HEK293 (cell line): ENCODE results near the gene PPP1CA.

ENCODE experiments used
- GLIS2 ChIP-seq: fragments of 450-650 bp; formaldehyde crosslinking; IDR thresholded peaks from 2 replicates; pipeline ENCODE4 v1.5.1; 2016; ENCODE audit warnings: missing biosample characterization, missing genetic modification characterization
- HOXC10 ChIP-seq: sonication (generic); formaldehyde crosslinking; IDR thresholded peaks from 2 replicates; pipeline ENCODE4 v1.8.1; 2023; ENCODE audit warnings: mild to moderate bottlenecking, missing genetic modification reagents
- KLF1 ChIP-seq: fragments of 450-650 bp; formaldehyde crosslinking; IDR thresholded peaks from 2 replicates; pipeline ENCODE4 v1.5.1; 2016; ENCODE audit warnings: missing biosample characterization, missing genetic modification characterization
- KLF9 ChIP-seq: fragments of 450-650 bp; formaldehyde crosslinking; IDR thresholded peaks from 2 replicates; pipeline ENCODE4 v1.5.1; 2016; ENCODE audit warnings: missing biosample characterization, missing genetic modification characterization, low read depth
- MYNN ChIP-seq: fragments of 450-650 bp; formaldehyde crosslinking; IDR thresholded peaks from 2 replicates; pipeline ENCODE4 v1.5.1; 2016; ENCODE audit warnings: missing biosample characterization, missing genetic modification characterization, borderline replicate concordance
- PRDM1 ChIP-seq: fragments of 450-650 bp; formaldehyde crosslinking; IDR thresholded peaks from 2 replicates; pipeline ENCODE4; 2016; ENCODE audit warnings: missing biosample characterization, missing genetic modification characterization
- ZBTB17 ChIP-seq: fragments of 450-650 bp; formaldehyde crosslinking; IDR thresholded peaks from 2 replicates; pipeline ENCODE4 v1.5.1; 2016; ENCODE audit warnings: missing biosample characterization, missing genetic modification characterization
- ZBTB48 ChIP-seq: fragments of 450-650 bp; formaldehyde crosslinking; IDR thresholded peaks from 2 replicates; pipeline ENCODE4 v1.5.1; 2016; ENCODE audit warnings: missing biosample characterization, missing genetic modification characterization
- ZBTB8A ChIP-seq: fragments of 450-650 bp; formaldehyde crosslinking; IDR thresholded peaks from 2 replicates; pipeline ENCODE4 v1.5.1; 2016; ENCODE audit warnings: missing biosample characterization, missing genetic modification characterization
- ZFP37 ChIP-seq: fragments of 450-650 bp; formaldehyde crosslinking; IDR thresholded peaks from 2 replicates; pipeline ENCODE4 v1.5.1; 2016; ENCODE audit warnings: missing biosample characterization, missing genetic modification characterization
- ZFP41 ChIP-seq: fragments of 450-650 bp; formaldehyde crosslinking; IDR thresholded peaks from 2 replicates; pipeline ENCODE4 v1.5.1; 2016; ENCODE audit warnings: missing biosample characterization, missing genetic modification characterization, borderline replicate concordance
- ZNF132 ChIP-seq: fragments of 450-650 bp; formaldehyde crosslinking; IDR thresholded peaks from 2 replicates; pipeline ENCODE4 v1.5.1; 2017; ENCODE audit warnings: missing biosample characterization, missing genetic modification characterization, borderline replicate concordance
- ZNF138 ChIP-seq: fragments of 450-650 bp; formaldehyde crosslinking; IDR thresholded peaks from 2 replicates; pipeline ENCODE4 v1.5.1; 2016; ENCODE audit warnings: missing biosample characterization, missing genetic modification characterization, borderline replicate concordance
- ZNF174 ChIP-seq: fragments of 450-650 bp; formaldehyde crosslinking; IDR thresholded peaks from 2 replicates; pipeline ENCODE4 v1.5.0; 2017; ENCODE audit warnings: missing biosample characterization, mild to moderate bottlenecking, missing genetic modification characterization
- ZNF202 ChIP-seq: fragments of 450-650 bp; formaldehyde crosslinking; IDR thresholded peaks from 2 replicates; pipeline ENCODE4 v1.5.1; 2016; ENCODE audit warnings: missing biosample characterization, missing genetic modification characterization, borderline replicate concordance
- ZNF211 ChIP-seq: fragments of 450-650 bp; formaldehyde crosslinking; IDR thresholded peaks from 2 replicates; pipeline ENCODE4 v1.5.1; 2016; ENCODE audit warnings: low read depth, missing biosample characterization, missing genetic modification characterization
- ZNF366 ChIP-seq: fragments of 450-650 bp; formaldehyde crosslinking; conservative IDR thresholded peaks from 2 replicates; pipeline ENCODE4 v1.5.1; 2016; ENCODE audit warnings: missing biosample characterization, missing genetic modification characterization
- ZNF37A ChIP-seq: fragments of 450-650 bp; IDR thresholded peaks from 2 replicates; pipeline ENCODE4 v1.5.1; 2018; ENCODE audit warnings: missing biosample characterization, missing genetic modification characterization
- ZNF391 ChIP-seq: fragments of 450-650 bp; formaldehyde crosslinking; IDR thresholded peaks from 2 replicates; pipeline ENCODE4 v1.5.1; 2016; ENCODE audit warnings: low read depth, missing biosample characterization, missing genetic modification characterization, borderline replicate concordance
- ZNF433 ChIP-seq: fragments of 450-650 bp; formaldehyde crosslinking; IDR thresholded peaks from 2 replicates; pipeline ENCODE4 v1.5.1; 2016; ENCODE audit warnings: missing biosample characterization, missing genetic modification characterization, low read depth
- ZNF48 ChIP-seq: fragments of 450-650 bp; formaldehyde crosslinking; IDR thresholded peaks from 2 replicates; pipeline ENCODE4 v1.5.1; 2016; ENCODE audit warnings: missing biosample characterization, missing genetic modification characterization
- ZNF501 ChIP-seq: fragments of 450-650 bp; formaldehyde crosslinking; IDR thresholded peaks from 2 replicates; pipeline ENCODE4 v1.5.1; 2016; ENCODE audit warnings: missing biosample characterization, missing genetic modification characterization
- ZNF514 ChIP-seq: fragments of 450-650 bp; formaldehyde crosslinking; IDR thresholded peaks from 2 replicates; pipeline ENCODE4 v1.5.1; 2016; ENCODE audit warnings: missing biosample characterization, missing genetic modification characterization
- ZNF555 ChIP-seq: fragments of 450-650 bp; formaldehyde crosslinking; conservative IDR thresholded peaks from 2 replicates; pipeline ENCODE4 v1.5.1; 2017; ENCODE audit warnings: missing biosample characterization, mild to moderate bottlenecking, missing genetic modification characterization, inconsistent platforms
- ZNF571 ChIP-seq: fragments of 450-650 bp; formaldehyde crosslinking; IDR thresholded peaks from 2 replicates; pipeline ENCODE4 v1.5.0; 2017; ENCODE audit warnings: missing biosample characterization, missing genetic modification characterization
- ZNF585B ChIP-seq: fragments of 450-650 bp; formaldehyde crosslinking; IDR thresholded peaks from 2 replicates; pipeline ENCODE4 v1.5.1; 2016; ENCODE audit warnings: missing biosample characterization, missing genetic modification characterization
- ZNF624 ChIP-seq: fragments of 450-650 bp; formaldehyde crosslinking; IDR thresholded peaks from 2 replicates; pipeline ENCODE4 v1.5.1; 2017; ENCODE audit warnings: missing biosample characterization, missing genetic modification characterization
- ZNF670 ChIP-seq: fragments of 450-650 bp; formaldehyde crosslinking; IDR thresholded peaks from 2 replicates; pipeline ENCODE4 v1.5.1; 2016; ENCODE audit warnings: missing biosample characterization, missing genetic modification characterization, low read depth
- ZNF677 ChIP-seq: fragments of 450-650 bp; IDR thresholded peaks from 2 replicates; pipeline ENCODE4 v1.5.0; 2018; ENCODE audit warnings: missing biosample characterization, mild to moderate bottlenecking, missing genetic modification characterization, moderate library complexity
- ZNF701 ChIP-seq: fragments of 450-650 bp; formaldehyde crosslinking; IDR thresholded peaks from 2 replicates; pipeline ENCODE4 v1.5.1; 2016; ENCODE audit warnings: missing biosample characterization, missing genetic modification characterization
- ZNF777 ChIP-seq: fragments of 450-650 bp; formaldehyde crosslinking; IDR thresholded peaks from 2 replicates; pipeline ENCODE4 v1.5.1; 2017; ENCODE audit warnings: missing biosample characterization, missing genetic modification characterization, borderline replicate concordance
- ZNF791 ChIP-seq: fragments of 450-650 bp; formaldehyde crosslinking; IDR thresholded peaks from 2 replicates; pipeline ENCODE4 v1.5.1; 2016; ENCODE audit warnings: missing biosample characterization, missing genetic modification characterization
- TF ChIP-seq, protein P1 (sequence below): fragments of 450-650 bp; formaldehyde crosslinking; IDR thresholded peaks from 2 replicates; pipeline ENCODE4 v1.5.1; 2016; ENCODE audit warnings: missing biosample characterization, missing genetic modification characterization
- TF ChIP-seq, protein P2 (sequence below): IDR thresholded peaks from 2 replicates; pipeline ENCODE4 v1.6.1; 2011; ENCODE audit warnings: mild to moderate bottlenecking, low read depth, low read length, borderline replicate concordance
- TF ChIP-seq, protein P3 (sequence below): fragments of 450-650 bp; formaldehyde crosslinking; IDR thresholded peaks from 2 replicates; pipeline ENCODE4 v1.5.1; 2017; ENCODE audit warnings: missing biosample characterization, missing genetic modification characterization
- TF ChIP-seq, protein P4 (sequence below): fragments of 450-650 bp; formaldehyde crosslinking; IDR thresholded peaks from 2 replicates; pipeline ENCODE4 v1.5.1; 2016; ENCODE audit warnings: missing biosample characterization, missing genetic modification characterization

PPP1CA gene

DNA sequence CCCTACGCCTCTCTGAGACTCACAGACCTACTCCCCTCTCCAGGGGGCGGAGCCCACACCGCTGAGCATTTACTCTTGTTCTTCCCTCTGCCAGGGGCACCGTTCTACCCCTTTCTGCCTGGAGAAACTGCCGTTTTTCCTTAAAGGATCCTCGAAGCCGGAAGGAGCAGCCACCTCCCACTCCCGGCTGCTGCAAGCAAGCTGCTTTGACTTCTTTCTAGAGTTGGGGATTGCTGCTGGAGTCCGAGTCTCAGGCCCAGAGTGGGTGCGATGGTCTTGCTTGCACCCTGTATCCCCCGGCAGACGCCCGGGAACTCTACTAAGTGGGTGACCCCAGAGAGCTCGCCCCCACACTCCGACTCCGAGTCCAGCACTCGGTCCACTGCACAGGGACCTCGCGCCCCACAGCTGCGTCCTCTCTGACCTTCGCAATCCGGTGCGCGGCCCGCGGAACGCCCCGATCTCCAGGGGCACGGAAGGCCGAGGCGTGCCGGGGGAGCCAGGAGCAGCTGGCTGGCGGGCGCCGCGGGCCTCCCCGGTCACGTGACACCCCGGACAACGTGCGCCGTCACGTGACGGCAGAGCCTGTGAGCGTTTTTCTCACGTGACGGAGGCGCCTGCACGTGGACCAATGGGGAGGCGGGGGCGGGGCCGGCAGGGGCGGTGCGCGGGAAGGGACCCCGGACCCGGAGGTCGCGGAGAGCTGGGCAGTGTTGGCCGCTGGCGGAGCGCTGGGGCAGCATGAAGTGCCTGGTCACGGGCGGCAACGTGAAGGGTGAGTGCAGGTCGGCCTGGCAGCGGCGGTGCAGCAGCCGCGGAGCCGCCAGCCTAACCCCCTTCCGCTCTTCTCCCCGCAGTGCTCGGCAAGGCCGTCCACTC is 10.1 kb downstream of the PPP1CA start, which contains the start of gene RAD9A (continued):
- TF ChIP-seq ZNF132, result no peak
- no peak for TF ChIP-seq ZNF501 (tag by site-specific recombination)
- TF ChIP-seq, protein P1, sequence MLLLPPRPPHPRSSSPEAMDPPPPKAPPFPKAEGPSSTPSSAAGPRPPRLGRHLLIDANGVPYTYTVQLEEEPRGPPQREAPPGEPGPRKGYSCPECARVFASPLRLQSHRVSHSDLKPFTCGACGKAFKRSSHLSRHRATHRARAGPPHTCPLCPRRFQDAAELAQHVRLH (tag by site-specific recombination), result 0 out of 2 replicates have a peak, but pooled peaks have one; percentile 17
- TF ChIP-seq ZNF777 (tag by site-specific recombination), result no peak
- 0 out of 2 replicates have a peak, but pooled peaks have one; percentile 25 for TF ChIP-seq ZNF433 (tag by site-specific recombination)
- peak; percentile 76; the same call in 1 of the 2 replicates for TF ChIP-seq ZBTB8A
- 0 out of 2 replicates have a peak, but pooled peaks have one; percentile 10 for TF ChIP-seq KLF1 (tag by site-specific recombination)
- no peak for TF ChIP-seq ZNF48 (tag by site-specific recombination)
- no peak for TF ChIP-seq ZNF571 (tag by site-specific recombination)
- no peak for TF ChIP-seq MYNN
- no peak for TF ChIP-seq ZNF670 (tag by site-specific recombination)
- no peak for TF ChIP-seq ZNF174
- TF ChIP-seq, protein P2, sequence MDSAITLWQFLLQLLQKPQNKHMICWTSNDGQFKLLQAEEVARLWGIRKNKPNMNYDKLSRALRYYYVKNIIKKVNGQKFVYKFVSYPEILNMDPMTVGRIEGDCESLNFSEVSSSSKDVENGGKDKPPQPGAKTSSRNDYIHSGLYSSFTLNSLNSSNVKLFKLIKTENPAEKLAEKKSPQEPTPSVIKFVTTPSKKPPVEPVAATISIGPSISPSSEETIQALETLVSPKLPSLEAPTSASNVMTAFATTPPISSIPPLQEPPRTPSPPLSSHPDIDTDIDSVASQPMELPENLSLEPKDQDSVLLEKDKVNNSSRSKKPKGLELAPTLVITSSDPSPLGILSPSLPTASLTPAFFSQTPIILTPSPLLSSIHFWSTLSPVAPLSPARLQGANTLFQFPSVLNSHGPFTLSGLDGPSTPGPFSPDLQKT, result no peak
- peak; percentile 88 for TF ChIP-seq ZBTB17 (tag by site-specific recombination)
- no peak for TF ChIP-seq ZNF202 (tag by site-specific recombination)
- TF ChIP-seq KLF9 (tag by site-specific recombination), result peak; percentile 83
- no peak for TF ChIP-seq ZNF701 (tag by site-specific recombination)
- TF ChIP-seq ZFP37 (tag by site-specific recombination), result no peak
- 0 out of 2 replicates have a peak, but pooled peaks have one; percentile 60 for TF ChIP-seq GLIS2 (tag by site-specific recombination)
- TF ChIP-seq ZNF366 (tag by site-specific recombination), result no peak
- TF ChIP-seq ZNF624 (tag by site-specific recombination), result no peak
- no peak for TF ChIP-seq ZNF555 (tag by site-specific recombination)
- TF ChIP-seq ZNF514, result no peak
- no peak for TF ChIP-seq ZFP41 (tag by site-specific recombination)
- TF ChIP-seq ZNF138 (tag by site-specific recombination), result no peak
- no peak for TF ChIP-seq HOXC10 (CRISPR knock-in tag)
- peak; percentile 40; the same call in 1 of the 2 replicates for TF ChIP-seq ZNF391 (tag by site-specific recombination)
- TF ChIP-seq ZNF791 (tag by site-specific recombination), result no peak
- TF ChIP-seq ZNF677 (tag by site-specific recombination), result no peak
- no peak for TF ChIP-seq ZNF585B (tag by site-specific recombination)
- TF ChIP-seq, protein P3, sequence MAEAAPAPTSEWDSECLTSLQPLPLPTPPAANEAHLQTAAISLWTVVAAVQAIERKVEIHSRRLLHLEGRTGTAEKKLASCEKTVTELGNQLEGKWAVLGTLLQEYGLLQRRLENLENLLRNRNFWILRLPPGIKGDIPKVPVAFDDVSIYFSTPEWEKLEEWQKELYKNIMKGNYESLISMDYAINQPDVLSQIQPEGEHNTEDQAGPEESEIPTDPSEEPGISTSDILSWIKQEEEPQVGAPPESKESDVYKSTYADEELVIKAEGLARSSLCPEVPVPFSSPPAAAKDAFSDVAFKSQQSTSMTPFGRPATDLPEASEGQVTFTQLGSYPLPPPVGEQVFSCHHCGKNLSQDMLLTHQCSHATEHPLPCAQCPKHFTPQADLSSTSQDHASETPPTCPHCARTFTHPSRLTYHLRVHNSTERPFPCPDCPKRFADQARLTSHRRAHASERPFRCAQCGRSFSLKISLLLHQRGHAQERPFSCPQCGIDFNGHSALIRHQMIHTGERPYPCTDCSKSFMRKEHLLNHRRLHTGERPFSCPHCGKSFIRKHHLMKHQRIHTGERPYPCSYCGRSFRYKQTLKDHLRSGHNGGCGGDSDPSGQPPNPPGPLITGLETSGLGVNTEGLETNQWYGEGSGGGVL, result peak; percentile 16; the same call in 1 of the 2 replicates
- TF ChIP-seq ZNF211 (tag by site-specific recombination), result no peak
- TF ChIP-seq, protein P4, sequence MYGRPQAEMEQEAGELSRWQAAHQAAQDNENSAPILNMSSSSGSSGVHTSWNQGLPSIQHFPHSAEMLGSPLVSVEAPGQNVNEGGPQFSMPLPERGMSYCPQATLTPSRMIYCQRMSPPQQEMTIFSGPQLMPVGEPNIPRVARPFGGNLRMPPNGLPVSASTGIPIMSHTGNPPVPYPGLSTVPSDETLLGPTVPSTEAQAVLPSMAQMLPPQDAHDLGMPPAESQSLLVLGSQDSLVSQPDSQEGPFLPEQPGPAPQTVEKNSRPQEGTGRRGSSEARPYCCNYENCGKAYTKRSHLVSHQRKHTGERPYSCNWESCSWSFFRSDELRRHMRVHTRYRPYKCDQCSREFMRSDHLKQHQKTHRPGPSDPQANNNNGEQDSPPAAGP (tag by site-specific recombination), result peak; percentile 59; the same call in 1 of the 2 replicates
- no peak; the same call in 1 of the 2 replicates for TF ChIP-seq ZBTB48 (tag by site-specific recombination)
- TF ChIP-seq PRDM1 (tag by site-specific recombination), result no peak
- no peak for TF ChIP-seq ZNF37A (tag by site-specific recombination)
